ENCODE results near the gene TCF3. TPM values are rescaled to one million over a fixed set of nuclear protein-coding genes. Genes with fewer than 3 reads are reported as not detected.
A peak's percentile ranks its signal among the peaks of the same experiment; 100 is the strongest.
"Not testable (repeated sequence)": the region's sequence is repeated elsewhere in the genome, so short reads cannot be mapped to it uniquely, and the experiment has no call there.

The TCF3 gene
- 100 to 1,000 TPM in 1 of 6 experiments, 10 to 100 TPM in 5; 74.9 to 102 (median 82.0) TPM for total RNA-seq (2021; fragmentation: NEBNext Ultra II Directional; extraction: Animal tissue kit (Norgen Biotek cat#: 25700))
- long read RNA-seq, full-length matches to known transcripts: 2 of 18 reads
- long read RNA-seq, partial matches to known transcripts: 9 of 18 reads
- long read RNA-seq, other reads (novel, unspliced or antisense): 7 of 18 reads

- no peak for TF ChIP-seq CTCF (IDR thresholded peaks at IDR 0.05)
- peaks cover 6% of the 10 kb centered on the region for H3K27me3 Mint-ChIP-seq (ENCODE audit: insufficient read depth)
- H3K27ac Mint-ChIP-seq: peak within 1 kb of the TSS; percentile 90
- H3K36me3 Mint-ChIP-seq (ENCODE audit: low read depth): no peaks in the 10 kb centered on the region
- H3K9me3 Mint-ChIP-seq: no peaks in the 10 kb centered on the region
- peaks cover 9% of the 10 kb centered on the region for H3K4me1 Mint-ChIP-seq (ENCODE audit: low read depth)
- peak within 1 kb of the TSS; percentile 91 for H3K4me3 Mint-ChIP-seq
- DNase-seq: peak; percentile 99
Measured at GRCh38 chr19:1652471-1653299, at the start of gene TCF3. Gene TCF3, minus strand, starts transcription at chr19:1652615. Its CDS starts 2,367 bp downstream, at chr19:1650248.

DNA sequence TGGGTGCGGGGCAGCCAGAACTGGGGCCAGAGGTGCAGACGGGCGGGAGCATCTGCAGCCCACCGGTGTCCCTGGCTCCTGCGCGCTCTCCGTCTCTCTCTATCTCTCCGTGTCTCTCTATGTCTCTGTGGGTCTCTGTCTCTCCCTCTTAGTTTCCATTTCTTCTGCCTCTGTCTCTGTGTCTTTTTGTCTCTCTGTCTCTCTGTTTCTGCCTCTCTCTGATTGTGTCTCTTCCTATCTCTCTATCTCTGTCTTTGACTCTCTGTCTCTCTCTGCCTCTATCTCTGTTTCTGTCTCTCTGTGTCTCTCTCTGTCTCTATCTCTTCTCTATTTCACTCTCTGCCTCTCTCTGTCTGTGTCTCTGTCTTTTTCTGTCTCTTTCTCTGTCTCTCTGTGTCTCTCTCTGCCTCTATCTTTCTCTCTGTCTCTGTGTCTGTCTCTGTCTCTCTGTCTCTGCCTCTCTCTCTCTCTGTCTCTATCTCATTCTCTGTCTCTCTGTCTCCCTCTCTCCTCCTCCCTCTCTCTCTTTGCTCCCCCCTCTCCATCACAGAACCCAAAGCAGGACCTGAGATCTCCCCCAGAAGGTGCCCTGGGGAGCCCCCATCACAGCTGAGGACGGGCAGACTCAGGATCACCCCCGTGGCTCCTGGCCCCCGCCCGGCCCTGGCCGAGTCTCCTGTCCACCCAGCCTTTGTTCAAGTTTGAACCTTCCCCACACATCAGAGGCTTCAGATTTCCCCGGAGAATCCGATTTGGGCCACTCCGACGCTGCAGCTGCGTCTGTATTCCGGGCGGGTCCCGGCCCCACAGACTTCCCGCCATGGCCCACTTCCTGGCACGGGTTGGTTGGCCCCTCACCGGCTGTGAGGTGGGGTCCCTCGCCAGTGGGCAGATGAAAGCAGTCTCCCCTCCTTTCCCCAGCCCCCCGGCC, 48.6 kb upstream of the TCF3 start:
- Mint-ChIP-seq H3K9me3 (peaks cover 19% of the 10 kb centered on the region), H3K4me3 (peak overlapping the region; percentile 6; the same call in 1 of the 2 replicates), H3K27ac (no peak overlapping the region), H3K4me1 (ENCODE audit: low read depth) (peaks cover 6% of the 10 kb centered on the region; the same call in 1 of the 2 replicates), H3K36me3 (ENCODE audit: low read depth) (peaks cover 6% of the 10 kb centered on the region), H3K27me3 (ENCODE audit: insufficient read depth) (peaks cover 15% of the 10 kb centered on the region)
- no peak for TF ChIP-seq CTCF (IDR thresholded peaks at IDR 0.05)
- no peak for DNase-seq

DNA sequence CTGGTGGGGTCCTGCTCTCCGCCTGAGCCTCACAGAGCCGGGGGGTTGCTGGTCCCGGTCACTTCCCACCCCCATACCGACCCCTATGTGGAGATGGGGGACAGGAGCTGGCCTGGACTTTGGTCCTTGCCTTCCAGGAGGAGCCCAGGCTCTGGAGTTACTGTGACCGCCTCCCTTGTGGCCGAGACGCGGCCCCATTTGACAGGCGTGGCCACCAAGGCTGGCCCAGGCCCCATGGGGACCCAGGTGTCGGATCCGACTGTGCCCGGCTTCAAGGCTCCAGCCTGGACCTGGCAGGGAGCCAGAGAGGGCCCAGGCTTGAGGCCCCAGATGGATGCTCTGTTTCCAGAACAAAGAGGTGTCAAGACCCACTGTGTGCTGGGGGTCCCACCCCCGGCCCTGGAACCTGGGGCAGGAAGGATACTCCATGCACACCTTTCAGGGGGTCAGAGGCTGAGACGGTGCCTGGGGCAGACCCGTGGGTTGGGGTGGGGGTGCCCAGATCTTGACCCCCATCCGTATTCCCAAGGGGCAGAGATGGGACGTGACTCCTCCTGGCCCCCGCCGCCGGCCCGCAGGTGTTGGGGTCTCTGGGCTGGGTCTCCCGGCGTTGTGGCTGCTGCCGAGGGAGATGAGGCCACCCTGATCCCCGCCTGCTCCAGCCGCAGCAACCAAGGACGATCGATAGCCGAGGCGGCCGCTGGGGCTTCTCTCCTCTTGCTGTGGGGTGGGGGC, 47.8 kb upstream of the TCF3 start:
- no peak overlapping the region for H3K27ac Mint-ChIP-seq
- no peak overlapping the region; the same call in 1 of the 2 replicates for H3K4me3 Mint-ChIP-seq
- H3K36me3 Mint-ChIP-seq (ENCODE audit: low read depth): peaks cover 14% of the 10 kb centered on the region
- peaks cover 6% of the 10 kb centered on the region; the same call in 1 of the 2 replicates for H3K4me1 Mint-ChIP-seq (ENCODE audit: low read depth)
- TF ChIP-seq CTCF (IDR thresholded peaks at IDR 0.05): no peak
- peaks cover 15% of the 10 kb centered on the region for H3K27me3 Mint-ChIP-seq (ENCODE audit: insufficient read depth)
- H3K9me3 Mint-ChIP-seq: peaks cover 18% of the 10 kb centered on the region
- DNase-seq: no peak

DNA sequence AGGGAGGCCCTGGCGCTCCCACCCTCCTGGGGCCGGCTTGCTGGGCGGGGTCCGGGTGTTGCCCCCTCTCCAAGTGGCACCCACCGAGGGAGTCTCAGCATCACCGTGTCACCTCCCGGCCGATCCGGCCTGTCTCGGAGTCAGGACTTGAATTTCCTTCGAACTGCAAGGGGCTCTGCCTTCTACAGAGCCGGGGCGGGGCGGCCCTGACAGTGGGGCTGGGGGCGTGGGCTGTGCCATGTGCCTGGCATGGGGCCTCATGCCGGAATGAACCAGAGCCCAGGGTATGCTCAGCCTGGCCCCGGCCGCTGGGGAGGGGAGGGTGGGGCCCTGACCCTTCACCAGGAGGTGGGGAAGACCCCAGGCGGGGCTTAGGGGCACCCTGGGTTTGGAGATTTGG, 47.0 kb upstream of the TCF3 start:
- H3K36me3 Mint-ChIP-seq (ENCODE audit: low read depth): peaks cover 19% of the 10 kb centered on the region
- H3K4me1 Mint-ChIP-seq (ENCODE audit: low read depth): peaks cover 6% of the 10 kb centered on the region; the same call in 1 of the 2 replicates
- H3K27me3 Mint-ChIP-seq (ENCODE audit: insufficient read depth): peaks cover 14% of the 10 kb centered on the region
- H3K4me3 Mint-ChIP-seq: no peak overlapping the region
- no peak overlapping the region for H3K27ac Mint-ChIP-seq
- no peak for DNase-seq
- TF ChIP-seq CTCF (IDR thresholded peaks at IDR 0.05): no peak
- peaks cover 19% of the 10 kb centered on the region for H3K9me3 Mint-ChIP-seq

DNA sequence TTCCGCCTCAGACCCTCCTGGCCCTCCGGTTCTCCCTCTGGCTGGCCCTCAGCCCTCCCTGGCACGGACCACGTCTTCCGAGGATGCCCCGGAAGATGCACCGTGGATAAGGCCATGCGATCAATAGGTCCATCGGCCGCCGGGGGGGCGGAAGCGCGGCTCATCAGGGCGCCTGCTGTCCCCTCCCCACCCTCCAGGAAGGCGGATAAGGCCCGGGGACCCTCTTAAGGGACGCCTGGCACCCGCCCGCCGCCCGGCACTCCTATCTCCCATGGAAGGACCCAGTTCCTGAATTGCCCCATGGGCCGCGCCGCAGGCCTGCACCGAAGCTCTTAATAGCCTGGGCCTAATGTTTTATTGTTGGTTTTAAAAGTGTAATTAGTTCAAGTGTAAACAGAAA, 46.2 kb upstream of the TCF3 start:
- H3K27ac Mint-ChIP-seq: no peak overlapping the region
- no peak for DNase-seq
- TF ChIP-seq CTCF (IDR thresholded peaks at IDR 0.05): no peak
- peaks cover 13% of the 10 kb centered on the region for H3K27me3 Mint-ChIP-seq (ENCODE audit: insufficient read depth)
- peaks cover 6% of the 10 kb centered on the region; the same call in 1 of the 2 replicates for H3K4me1 Mint-ChIP-seq (ENCODE audit: low read depth)
- peaks cover 18% of the 10 kb centered on the region for H3K9me3 Mint-ChIP-seq
- no peak overlapping the region for H3K4me3 Mint-ChIP-seq
- peaks cover 17% of the 10 kb centered on the region for H3K36me3 Mint-ChIP-seq (ENCODE audit: low read depth)

- H3K4me3 Mint-ChIP-seq; H3K4me1 Mint-ChIP-seq (ENCODE audit: low read depth); H3K27ac Mint-ChIP-seq; DNase-seq: not testable (repeated sequence)
- Mint-ChIP-seq H3K36me3 (ENCODE audit: low read depth) (peaks cover 17% of the 10 kb centered on the region), H3K9me3 (peaks cover 18% of the 10 kb centered on the region), H3K27me3 (ENCODE audit: insufficient read depth) (peaks cover 13% of the 10 kb centered on the region)
Measured at GRCh38 chr19:1695481-1695880, 43.1 kb upstream of the TCF3 start.
